Measurements from ENCODE around the gene SERPINH1.

Gene SERPINH1

DNA sequence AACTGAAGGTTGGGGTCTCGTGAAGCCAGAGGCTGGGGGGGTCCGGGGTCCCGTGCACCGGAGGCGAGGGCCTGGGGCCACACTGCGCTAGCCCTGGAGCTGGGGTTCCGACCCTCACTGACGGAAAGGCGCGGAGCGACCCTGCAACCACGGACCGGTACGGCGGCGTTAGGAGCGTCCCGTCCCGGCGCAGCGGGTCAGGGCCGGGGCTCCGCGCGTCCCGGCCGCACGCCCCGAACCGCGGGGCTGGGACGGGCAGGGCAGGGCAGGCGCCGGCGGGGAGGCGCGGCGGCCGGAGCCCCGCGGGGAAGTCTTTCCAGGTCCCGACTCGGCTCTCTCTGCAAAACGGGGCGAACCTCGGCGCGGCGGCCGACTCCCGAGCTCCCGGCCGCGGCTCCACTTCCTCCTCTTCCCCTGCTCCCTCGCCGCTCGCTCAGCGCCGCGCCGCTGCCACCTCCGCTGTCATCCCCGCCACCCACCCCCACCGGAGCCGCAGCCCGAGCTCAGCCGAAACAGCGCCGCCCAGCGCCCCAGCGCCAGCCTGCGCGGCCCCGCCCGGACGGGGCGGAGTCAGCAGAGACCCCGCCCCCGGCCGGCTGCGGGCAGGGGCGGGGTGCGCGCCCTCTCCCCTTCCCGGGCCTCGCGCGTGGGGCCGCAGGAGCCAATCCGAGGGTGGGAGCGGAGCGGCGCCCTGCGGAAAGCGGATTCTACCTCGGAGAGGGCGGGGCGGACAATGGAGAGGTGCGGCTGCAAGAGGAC lies 36.4 kb upstream of the SERPINH1 start, which contains the start of gene GDPD5:
Gene GDPD5, minus strand, starts transcription at position 509 of the 759 bp plus-strand sequence. CDS start 48,206 bp downstream, outside the sequence.
- DNase-seq (peak; percentile 76), ATAC-seq (replicated peaks) (peak; percentile 83 to 91)
- Mint-ChIP-seq H3K27me3 (peaks cover 15 to 40% of the 10 kb centered on the region in 2 donors), H3K4me3 (peak within 1 kb of the TSS; percentile 79 to 88), H3K27ac (peak within 1 kb of the TSS; percentile 87), H3K9me3 (no peaks in the 10 kb centered on the region), H3K4me1 (peaks cover 33 to 45% of the 10 kb centered on the region in 2 donors), H3K36me3 (no peaks in the 10 kb centered on the region)

DNA sequence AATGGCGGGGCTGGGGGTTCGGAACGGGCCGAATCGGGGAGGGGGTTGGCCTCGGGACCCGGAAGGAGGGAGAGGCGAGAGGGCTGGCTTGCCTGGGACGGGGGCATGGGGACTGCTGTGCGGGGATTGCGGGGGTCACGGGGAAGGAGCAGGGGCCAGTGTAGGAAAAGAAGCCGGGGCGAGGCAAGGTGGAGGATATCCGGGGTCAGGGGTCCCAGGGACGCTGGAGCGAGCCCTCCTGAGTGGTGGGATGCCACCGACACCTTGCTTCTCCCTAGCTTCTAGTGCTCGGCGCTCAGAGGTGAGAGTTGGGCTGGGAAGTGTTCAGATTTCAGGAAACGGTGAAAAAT lies 35.9 kb upstream of the SERPINH1 start:
- DNase-seq: no peak
- Mint-ChIP-seq H3K36me3 (no peaks in the 10 kb centered on the region), H3K4me3 (peak overlapping the region; percentile 79 to 88), H3K9me3 (no peaks in the 10 kb centered on the region), H3K27ac (peak overlapping the region; percentile 87), H3K27me3 (peaks cover 19 to 42% of the 10 kb centered on the region in 2 donors), H3K4me1 (peaks cover 33 to 45% of the 10 kb centered on the region in 2 donors)
- no peak for ATAC-seq (replicated peaks)

DNA sequence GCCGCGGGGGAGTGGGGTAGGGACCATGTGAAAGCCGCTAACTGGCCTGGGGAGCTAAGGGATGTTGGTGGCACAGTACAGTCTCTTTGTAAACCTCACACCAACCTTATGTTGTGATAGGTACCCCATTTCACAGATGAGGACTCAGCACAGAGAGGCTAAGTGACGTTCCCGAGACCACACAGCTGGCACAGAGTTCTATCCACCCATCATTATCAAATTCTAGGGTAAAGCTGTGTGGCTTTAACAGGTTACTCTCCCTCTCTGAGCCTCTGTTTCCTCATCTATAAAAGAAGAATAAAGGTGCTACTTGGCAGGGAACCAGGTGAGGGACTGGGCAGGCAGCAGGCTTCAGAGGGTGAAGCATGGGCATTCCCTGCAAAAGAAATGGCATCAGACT lies 34.9 kb upstream of the SERPINH1 start:
- Mint-ChIP-seq H3K27me3 (peaks cover 19 to 44% of the 10 kb centered on the region in 2 donors), H3K27ac (no peak overlapping the region), H3K9me3 (no peaks in the 10 kb centered on the region), H3K4me1 (peaks cover 34 to 52% of the 10 kb centered on the region in 2 donors), H3K4me3 (peak overlapping the region; percentile 79 to 88), H3K36me3 (no peaks in the 10 kb centered on the region)
- ATAC-seq (replicated peaks) (no peak), DNase-seq (no peak)

DNA sequence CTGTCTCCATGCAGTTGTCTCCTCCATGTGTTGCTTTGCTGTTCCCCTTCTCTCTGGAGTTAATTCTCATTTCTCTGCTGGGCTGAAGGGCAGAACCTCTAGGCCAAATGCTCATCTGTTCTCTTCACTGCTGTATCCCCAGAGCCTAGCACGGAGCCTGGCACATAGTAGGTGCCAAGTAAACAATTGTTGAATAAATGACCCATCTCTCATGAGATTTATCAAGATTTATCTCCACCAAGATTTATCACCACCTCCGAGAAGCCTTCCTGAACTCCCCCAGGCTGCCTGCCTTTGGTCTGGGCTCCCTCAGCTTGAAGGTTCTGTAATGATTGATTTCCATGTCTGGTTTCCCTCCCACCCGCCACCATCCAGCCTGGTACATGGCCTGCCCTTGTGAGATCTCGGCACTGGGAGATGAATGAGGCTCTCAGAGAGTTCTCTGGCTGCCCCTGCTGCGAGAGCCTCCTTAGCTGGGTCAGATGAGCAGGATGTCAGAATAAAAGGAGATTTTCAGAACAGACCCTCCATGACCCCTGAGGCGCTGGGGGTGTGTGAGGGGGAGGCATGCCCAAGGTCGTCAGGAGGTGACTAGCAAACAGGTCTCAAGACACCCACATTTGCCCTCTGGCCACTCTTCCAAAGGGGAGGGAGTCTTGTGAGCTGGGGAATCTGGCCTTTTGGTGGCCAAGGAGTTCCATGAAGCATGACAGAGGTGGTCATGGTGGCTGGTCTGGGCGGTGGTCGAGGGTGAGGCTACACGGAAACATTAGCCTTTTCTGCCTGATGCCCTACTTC lies 33.9 kb upstream of the SERPINH1 start:
- no peak overlapping the region for H3K27ac Mint-ChIP-seq
- no peak overlapping the region for H3K4me3 Mint-ChIP-seq
- peaks cover 19 to 37% of the 10 kb centered on the region in 2 donors for H3K27me3 Mint-ChIP-seq
- peaks cover 36 to 55% of the 10 kb centered on the region in 2 donors for H3K4me1 Mint-ChIP-seq
- DNase-seq: no peak
- no peaks in the 10 kb centered on the region for H3K9me3 Mint-ChIP-seq
- no peaks in the 10 kb centered on the region for H3K36me3 Mint-ChIP-seq
- ATAC-seq (replicated peaks): no peak

DNA sequence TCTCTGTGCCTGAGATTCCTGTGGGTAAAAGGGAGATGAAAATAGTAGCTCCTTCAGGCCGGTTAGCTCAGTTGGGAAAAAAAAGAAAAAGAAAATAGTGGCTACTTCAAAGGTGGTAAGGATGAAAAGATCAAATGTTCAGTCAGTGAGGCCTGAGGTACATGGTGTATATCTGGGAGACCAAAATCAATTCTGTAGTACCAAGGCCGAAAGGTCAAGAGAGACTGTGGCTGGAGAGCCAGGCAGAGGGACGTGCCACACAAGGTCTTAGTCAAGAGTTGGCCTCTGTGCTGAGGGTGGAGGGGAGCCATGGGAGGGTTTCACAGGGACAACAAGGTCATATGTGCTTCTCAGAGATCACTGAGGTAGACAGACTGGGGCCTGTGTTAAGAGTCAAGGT lies 31.5 kb upstream of the SERPINH1 start:
- H3K27ac Mint-ChIP-seq: no peak overlapping the region
- ATAC-seq (replicated peaks) (no peak), DNase-seq (no peak)
- peaks cover 10 to 21% of the 10 kb centered on the region in 2 donors for H3K27me3 Mint-ChIP-seq
- peaks cover 22 to 41% of the 10 kb centered on the region in 2 donors for H3K4me1 Mint-ChIP-seq
- H3K36me3 Mint-ChIP-seq: no peaks in the 10 kb centered on the region
- no peaks in the 10 kb centered on the region for H3K9me3 Mint-ChIP-seq
- H3K4me3 Mint-ChIP-seq: no peak overlapping the region

DNA sequence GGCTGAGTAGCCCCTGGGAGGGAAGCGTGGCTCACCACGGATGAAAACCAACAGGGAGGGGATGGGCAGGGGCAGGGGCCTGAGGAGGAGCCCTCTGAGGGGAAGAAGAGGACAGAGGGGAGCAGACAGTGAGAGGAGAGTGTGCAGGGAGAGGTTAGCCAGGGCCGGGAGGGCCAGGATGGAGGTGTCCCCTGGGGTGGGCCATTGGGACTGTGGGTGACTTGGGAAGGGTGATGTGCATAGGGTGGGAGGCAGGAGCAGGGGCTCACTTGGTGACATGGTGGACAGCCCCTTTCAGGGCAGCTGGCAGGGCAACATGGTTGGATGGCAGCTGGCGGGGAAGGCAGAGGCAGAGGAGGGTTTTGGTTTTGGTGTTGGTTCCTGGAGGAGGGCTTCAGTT lies 30.7 kb upstream of the SERPINH1 start:
- Mint-ChIP-seq H3K27ac (no peak overlapping the region), H3K4me1 (peaks cover 23 to 43% of the 10 kb centered on the region in 2 donors), H3K27me3 (peaks cover 12 to 21% of the 10 kb centered on the region in 2 donors), H3K9me3 (no peaks in the 10 kb centered on the region), H3K4me3 (no peak overlapping the region), H3K36me3 (no peaks in the 10 kb centered on the region)
- no peak for ATAC-seq (replicated peaks)
- no peak for DNase-seq

DNA sequence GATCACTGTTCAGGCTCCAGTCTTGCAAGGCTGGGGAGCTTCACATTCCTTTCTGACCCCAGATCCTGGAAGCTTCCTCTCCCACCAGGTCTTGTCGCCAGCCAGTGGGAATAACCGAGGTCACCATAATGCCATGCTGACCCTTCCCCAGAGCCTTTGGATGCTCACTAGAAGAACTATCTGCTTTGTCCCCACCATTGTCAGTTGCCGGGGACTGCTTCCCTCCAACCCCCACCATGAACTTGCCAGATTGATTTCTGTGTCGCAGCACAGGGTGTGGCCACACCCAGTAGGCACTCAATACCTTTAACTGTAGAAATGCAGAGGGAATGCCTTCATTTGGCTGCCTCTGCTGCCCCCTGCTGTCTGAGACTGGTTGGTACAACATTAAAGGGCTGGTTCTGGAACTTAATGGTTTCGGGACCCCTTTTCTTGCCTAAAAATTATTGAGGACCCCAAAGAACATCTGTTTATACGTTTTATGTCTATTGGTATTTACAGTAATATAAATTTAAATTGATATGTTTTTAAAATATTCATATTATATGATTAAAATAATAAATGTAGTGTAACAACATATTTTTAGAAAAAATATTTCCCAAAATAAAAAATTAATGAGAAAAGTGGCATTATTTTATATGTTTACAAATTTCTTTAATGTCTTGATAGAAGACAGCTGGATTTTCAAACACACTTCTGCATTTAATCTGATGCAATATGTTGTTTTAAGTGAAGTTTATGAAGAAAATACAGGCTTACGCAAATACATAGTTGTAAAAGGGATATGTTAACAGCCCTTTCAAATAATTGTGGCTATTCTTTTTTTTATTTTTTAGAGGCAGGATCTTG lies 29.6 kb upstream of the SERPINH1 start:
- no peaks in the 10 kb centered on the region for H3K9me3 Mint-ChIP-seq
- peaks cover 28 to 48% of the 10 kb centered on the region in 2 donors for H3K4me1 Mint-ChIP-seq
- ATAC-seq (replicated peaks): peak; percentile 49 to 55
- no peak overlapping the region for H3K27ac Mint-ChIP-seq
- H3K4me3 Mint-ChIP-seq: no peak overlapping the region
- no peaks in the 10 kb centered on the region for H3K36me3 Mint-ChIP-seq
- peaks cover 14 to 21% of the 10 kb centered on the region in 2 donors for H3K27me3 Mint-ChIP-seq
- DNase-seq: peak; percentile 61

DNA sequence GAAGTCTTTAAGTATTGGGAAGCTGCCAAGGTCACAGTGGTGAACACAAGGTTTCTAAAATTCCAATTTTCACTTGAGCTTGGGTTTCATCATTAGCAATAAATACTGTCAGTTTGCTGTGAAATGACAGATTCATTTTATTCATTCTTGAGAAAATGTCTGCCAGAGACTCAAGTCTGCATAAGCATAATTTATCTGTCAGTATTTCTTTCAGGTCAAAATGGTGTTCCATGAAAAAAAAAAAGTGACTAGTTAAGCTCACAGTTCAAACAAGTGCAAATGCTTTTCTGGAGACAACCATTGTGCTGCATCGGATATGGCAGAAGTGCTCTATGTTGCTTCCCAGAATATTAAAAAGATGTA lies 28.2 kb upstream of the SERPINH1 start:
- H3K27ac Mint-ChIP-seq: no peak overlapping the region
- H3K4me3 Mint-ChIP-seq: no peak overlapping the region
- no peaks in the 10 kb centered on the region for H3K36me3 Mint-ChIP-seq
- no peak for ATAC-seq (replicated peaks)
- peaks cover 34 to 46% of the 10 kb centered on the region in 2 donors for H3K4me1 Mint-ChIP-seq
- no peak for DNase-seq
- H3K9me3 Mint-ChIP-seq: no peaks in the 10 kb centered on the region
- H3K27me3 Mint-ChIP-seq: peaks cover 19 to 24% of the 10 kb centered on the region in 2 donors

DNA sequence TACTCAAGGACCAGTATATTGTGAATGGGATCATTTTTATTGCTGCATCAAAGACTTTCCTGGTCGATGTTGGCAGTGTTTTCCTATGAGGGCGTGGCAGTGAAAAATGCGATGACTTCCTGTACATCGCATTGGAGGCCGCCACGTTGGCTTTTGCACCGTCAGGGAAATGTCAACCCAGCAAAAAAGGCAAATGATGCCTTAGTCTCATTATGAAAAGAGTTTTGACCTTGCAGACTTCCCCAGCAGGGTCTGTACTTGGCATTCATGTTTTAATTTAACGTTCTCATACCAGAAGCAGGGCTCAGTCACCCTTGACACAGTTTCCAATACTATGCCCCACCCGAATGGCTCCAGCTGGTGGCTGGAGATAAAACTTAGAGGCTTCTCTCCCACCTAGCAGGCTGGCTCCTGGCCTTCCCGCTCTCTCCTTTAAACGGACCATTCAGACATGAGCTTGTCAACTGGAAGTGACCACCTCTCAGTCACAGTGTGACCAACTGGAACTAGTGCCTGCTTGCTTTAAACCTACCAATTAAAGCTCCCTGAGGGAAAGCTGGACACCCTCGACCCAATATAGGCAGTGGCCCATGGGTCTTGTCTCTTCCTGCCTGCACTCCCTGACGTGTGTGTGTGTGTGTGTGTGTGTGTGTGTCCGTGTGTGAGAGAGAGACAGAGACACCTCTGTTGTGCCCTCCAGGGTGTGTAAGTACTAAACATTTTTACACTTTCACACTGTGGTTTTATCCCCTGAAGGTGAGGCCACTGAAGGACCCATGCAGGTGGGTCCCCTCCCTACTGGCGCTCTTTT lies 27.6 kb upstream of the SERPINH1 start:
- H3K4me3 Mint-ChIP-seq: no peak overlapping the region
- H3K4me1 Mint-ChIP-seq: peaks cover 34 to 44% of the 10 kb centered on the region in 2 donors
- no peaks in the 10 kb centered on the region for H3K36me3 Mint-ChIP-seq
- H3K27me3 Mint-ChIP-seq: peaks cover 18 to 19% of the 10 kb centered on the region in 2 donors
- ATAC-seq (replicated peaks) (peak; percentile 11 to 21), DNase-seq (no peak)
- H3K9me3 Mint-ChIP-seq: no peaks in the 10 kb centered on the region
- no peak overlapping the region for H3K27ac Mint-ChIP-seq

DNA sequence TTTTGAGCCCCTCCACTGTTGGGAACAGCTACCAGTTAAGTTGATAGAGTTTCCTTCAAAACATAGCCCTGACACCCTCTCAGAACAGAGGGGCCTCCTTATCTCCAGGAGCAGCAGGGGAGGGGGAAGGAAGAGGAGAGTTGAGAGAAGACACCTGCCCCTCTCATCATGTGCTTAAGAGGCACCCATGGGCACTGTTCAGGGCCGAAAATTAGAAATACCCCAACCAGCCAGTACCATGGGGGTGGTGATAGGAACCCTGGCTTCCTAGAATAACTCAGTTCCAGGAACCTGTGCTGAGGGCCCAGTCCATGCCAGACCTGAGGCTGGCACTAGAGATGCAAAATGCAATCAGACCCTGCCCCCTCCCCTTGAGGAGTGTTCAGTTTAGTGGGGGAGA lies 27.0 kb upstream of the SERPINH1 start:
- ATAC-seq (replicated peaks) (no peak), DNase-seq (no peak)
- no peaks in the 10 kb centered on the region for H3K9me3 Mint-ChIP-seq
- H3K27me3 Mint-ChIP-seq: peaks cover 18% of the 10 kb centered on the region in 2 donors
- no peak overlapping the region for H3K4me3 Mint-ChIP-seq
- no peaks in the 10 kb centered on the region for H3K36me3 Mint-ChIP-seq
- H3K4me1 Mint-ChIP-seq: peaks cover 34 to 44% of the 10 kb centered on the region in 2 donors
- no peak overlapping the region for H3K27ac Mint-ChIP-seq

DNA sequence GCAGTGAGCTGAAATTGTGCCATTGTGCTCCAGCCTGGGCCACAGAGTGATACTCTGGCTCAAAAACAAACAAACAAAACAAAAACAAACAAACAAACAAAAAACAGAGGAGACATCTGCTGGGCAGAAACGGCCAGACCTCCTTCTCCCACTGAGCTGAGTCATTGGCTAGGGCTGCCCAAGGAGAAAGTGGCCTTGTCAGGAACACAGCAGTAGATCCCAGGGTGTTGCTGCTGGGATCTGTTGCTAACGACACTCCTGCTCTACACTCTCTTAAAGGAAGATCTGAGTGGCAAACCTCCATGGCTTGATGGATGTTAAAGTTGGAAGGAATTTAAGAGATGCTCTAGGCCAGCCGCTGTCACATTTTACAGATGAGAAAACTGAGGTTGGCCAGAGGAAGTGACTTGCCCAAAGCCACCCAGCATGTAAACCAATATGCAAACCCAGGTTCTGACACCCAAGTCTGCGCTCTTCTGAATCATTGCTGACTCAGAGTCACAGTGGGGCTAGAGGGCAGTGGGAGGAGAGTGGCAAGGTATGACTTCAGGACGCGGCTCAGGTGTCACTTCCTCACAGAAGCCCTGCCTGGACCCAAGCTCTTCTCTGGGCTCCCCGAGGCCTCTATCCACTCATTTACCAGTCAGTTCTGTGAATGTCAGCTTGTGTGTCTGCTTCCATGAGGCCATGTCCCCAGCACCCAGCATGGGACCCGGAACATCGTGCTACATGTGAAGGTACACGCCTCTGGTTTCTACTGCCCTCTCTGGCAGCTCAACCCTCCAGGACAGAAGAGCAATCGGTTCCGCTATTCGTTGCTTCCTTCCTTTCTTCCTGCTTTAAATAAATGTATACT lies 25.0 kb upstream of the SERPINH1 start:
- DNase-seq: peak; percentile 67
- Mint-ChIP-seq H3K36me3 (no peaks in the 10 kb centered on the region), H3K4me3 (peak overlapping the region; percentile 1 to 35), H3K9me3 (no peaks in the 10 kb centered on the region), H3K27ac (peak overlapping the region; percentile 60), H3K27me3 (peaks cover 7 to 10% of the 10 kb centered on the region in 2 donors), H3K4me1 (peaks cover 28 to 38% of the 10 kb centered on the region in 2 donors)
- ATAC-seq (replicated peaks): peak; percentile 92 to 94

DNA sequence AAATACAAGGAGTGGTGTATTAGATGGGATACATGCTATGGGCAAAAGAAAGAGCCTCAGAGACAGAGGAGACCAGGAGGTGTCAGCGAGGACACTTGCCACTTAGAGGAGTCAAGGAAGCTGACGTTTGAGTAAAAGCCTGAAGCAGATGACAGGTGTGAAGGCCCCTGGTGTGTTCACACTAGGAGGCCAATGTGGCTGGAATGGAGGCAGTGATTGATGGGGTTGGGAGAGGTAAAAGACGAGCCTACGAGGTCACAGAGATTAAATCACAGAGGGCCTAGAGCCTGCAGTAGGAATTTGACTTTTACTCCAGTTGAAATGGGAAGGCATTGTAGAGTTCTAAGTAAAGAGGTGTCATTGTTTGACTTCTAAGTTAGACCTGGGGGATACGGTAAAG lies 24.3 kb upstream of the SERPINH1 start:
- no peak for DNase-seq
- Mint-ChIP-seq H3K9me3 (no peaks in the 10 kb centered on the region), H3K4me3 (no peak overlapping the region), H3K4me1 (peaks cover 25 to 34% of the 10 kb centered on the region in 2 donors), H3K36me3 (no peaks in the 10 kb centered on the region), H3K27ac (peak overlapping the region; percentile 48), H3K27me3 (peaks cover 4 to 12% of the 10 kb centered on the region in 2 donors)
- ATAC-seq (replicated peaks): no peak

Data from stimulated activated naive B cell treated with anti-CD40 and anti-IgM and Interleukin-4, amounts not matched to agents 10 μg/mL and 1 μg/mL and 100 μg/mL, for 72 hours (primary cell).